Thoracic aorta (tissue), 2 donors: ENCODE measurements around the gene CACNA1I. TPM values are rescaled to one million over a fixed set of nuclear protein-coding genes. Genes with fewer than 3 reads are reported as not detected.

Experiments
- ATAC-seq: fragments of 150-250 bp; one replicate; pipeline ENCODE4 v1.8.0; 2017; ENCODE audit warnings: low read depth; ENCODE audit not compliant: insufficient number of reproducible peaks, low FRiP score
- DNase-seq: peaks from one replicate; pipeline ENCODE4 v3.0.0-alpha.2; 2020; ENCODE audit warnings: low spot score
- H3K27ac ChIP-seq, 2 donors: fragments of 200-600 bp; sonication (generic); 1 replicate in 1 of 2; 2 replicates in 1 of 2; pipeline ENCODE4 v1.5.1; 2016; ENCODE audit warnings: mild to moderate bottlenecking in 2 of 2, moderate library complexity in 2 of 2
- H3K27me3 ChIP-seq: fragments of 200-600 bp; sonication (generic); replicated peaks from 2 replicates; pipeline ENCODE4 v1.6.0; 2016; ENCODE audit warnings: mild to moderate bottlenecking; ENCODE audit not compliant: insufficient read depth
- H3K36me3 ChIP-seq: fragments of 200-600 bp; sonication (generic); one replicate; pipeline ENCODE4 v1.5.1; 2016
- H3K4me1 ChIP-seq, 2 donors: fragments of 200-600 bp; sonication (generic); 1 replicate in 1 of 2; 2 replicates in 1 of 2; pipeline versions ENCODE4 v1.5.1 to v1.6.0; 2016; ENCODE audit warnings: low read depth in 2 of 2, mild to moderate bottlenecking in 1 of 2; ENCODE audit not compliant: control insufficient read depth in 1 of 2
- H3K4me3 ChIP-seq: fragments of 200-600 bp; sonication (generic); 2 replicates; pipeline ENCODE4 v1.5.1; 2016; ENCODE audit warnings: mild to moderate bottlenecking
- H3K9me3 ChIP-seq: fragments of 200-600 bp; sonication (generic); 2 replicates; pipeline ENCODE4 v1.5.1; 2016
- CTCF ChIP-seq: fragments of 200-600 bp; sonication (generic); IDR thresholded peaks from one replicate; pipeline ENCODE4 v1.5.1; 2019; ENCODE audit warnings: antibody characterized with exemption
- total RNA-seq, 2 donors: library from RNA; depleted of rRNA; stranded (reverse); fragments of >200 nt; gene quantifications; one replicate each; pipeline versions ENCODE4 v1.1.0 to v1.2.3, GENCODE V29; 2016

CACNA1I gene
- total RNA-seq, 2 donors from 2014 or later: 0.14 to 0.21 TPM

- DNase-seq (no peak), ATAC-seq (no peak)
- Histone ChIP-seq H3K27me3 (no peaks in the 10 kb centered on the region), H3K4me3 (no peak overlapping the region), H3K9me3 (peaks cover 5% of the 10 kb centered on the region), H3K27ac (no peak overlapping the region), H3K4me1 (no peaks in the 10 kb centered on the region), H3K36me3 (no peaks in the 10 kb centered on the region)
- no peak for TF ChIP-seq CTCF
Observed at GRCh38 chr22:39600491-39601179, 30.1 kb downstream of the CACNA1I start.

- no peaks in the 10 kb centered on the region for H3K27me3 ChIP-seq
- no peak overlapping the region for H3K4me3 ChIP-seq
- DNase-seq (no peak), ATAC-seq (no peak)
- peaks cover 5% of the 10 kb centered on the region for H3K9me3 ChIP-seq
- no peak for TF ChIP-seq CTCF
- no peaks in the 10 kb centered on the region for H3K4me1 ChIP-seq
- no peak overlapping the region for H3K27ac ChIP-seq
- no peaks in the 10 kb centered on the region for H3K36me3 ChIP-seq
Observed at GRCh38 chr22:39601180-39601535, 30.6 kb downstream of the CACNA1I start.

GRCh38 chr22:39603345-39603744 is 32.8 kb downstream of the CACNA1I start:
- DNase-seq: no peak
- no peak for TF ChIP-seq CTCF
- H3K4me3 ChIP-seq: no peak overlapping the region
- ATAC-seq: no peak
- H3K27ac ChIP-seq: no peak overlapping the region
- peaks cover 5% of the 10 kb centered on the region for H3K9me3 ChIP-seq
- H3K4me1 ChIP-seq: no peaks in the 10 kb centered on the region
- H3K36me3 ChIP-seq: no peaks in the 10 kb centered on the region
- no peaks in the 10 kb centered on the region for H3K27me3 ChIP-seq

DNA sequence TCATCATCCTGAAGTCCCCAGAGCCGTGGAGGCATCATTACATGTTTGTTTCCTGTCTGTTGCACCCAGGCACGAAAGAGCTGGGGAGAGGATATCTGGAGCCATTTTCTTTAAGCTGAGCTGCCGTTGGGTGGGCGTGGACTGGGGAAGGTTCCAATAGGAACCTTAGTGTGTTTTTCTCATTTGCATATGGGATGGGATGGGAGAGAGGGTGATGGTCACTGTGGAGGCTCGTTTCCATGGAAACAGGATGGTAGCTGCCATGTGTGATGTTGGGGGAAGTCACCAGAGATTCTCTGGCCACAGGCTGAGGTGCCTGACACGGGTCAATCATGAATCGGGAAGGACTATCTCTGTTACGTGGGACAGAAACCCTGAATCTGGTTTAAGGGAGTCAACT is 39.7 kb downstream of the CACNA1I start:
- TF ChIP-seq CTCF: no peak
- H3K36me3 ChIP-seq: no peaks in the 10 kb centered on the region
- no peak overlapping the region for H3K27ac ChIP-seq
- H3K4me1 ChIP-seq: no peaks in the 10 kb centered on the region
- H3K9me3 ChIP-seq: no peaks in the 10 kb centered on the region
- DNase-seq (no peak), ATAC-seq (no peak)
- H3K27me3 ChIP-seq: no peaks in the 10 kb centered on the region
- no peak overlapping the region for H3K4me3 ChIP-seq

- H3K27me3 ChIP-seq: no peaks in the 10 kb centered on the region
- no peak for ATAC-seq
Observed at GRCh38 chr22:39610766-39611165, 40.2 kb downstream of the CACNA1I start.

More at GRCh38 chr22:39610766-39611165, 40.2 kb downstream of the CACNA1I start:
- Histone ChIP-seq H3K4me3 (no peak overlapping the region), H3K4me1 (no peaks in the 10 kb centered on the region), H3K9me3 (no peaks in the 10 kb centered on the region), H3K36me3 (no peaks in the 10 kb centered on the region), H3K27ac (no peak overlapping the region)
- no peak for TF ChIP-seq CTCF
- no peak for DNase-seq
